Peyer's patch (tissue), 4 donors: Measurements from ENCODE around the gene SLC39A10.

ENCODE experiments used
- POLR2A ChIP-seq, 2 donors: fragments of 450-650 bp; IDR thresholded peaks; one replicate each; pipeline ENCODE4 v1.5.1; 2017; ENCODE audit warnings: antibody characterized with exemption in 2 of 2, mild to moderate bottlenecking in 2 of 2, moderate library complexity in 2 of 2
- TF ChIP-seq, protein P1 (sequence below), 6 experiments: fragments of 450-650 bp in 4 of 6; fragments of 200-600 bp in 2 of 6; sonication (generic) in 1 of 6; IDR thresholded peaks; one replicate each; pipeline ENCODE4 v1.5.1; 2017 to 2019; ENCODE audit warnings: antibody characterized with exemption in 6 of 6, mild to moderate bottlenecking in 3 of 6, moderate library complexity in 1 of 6

DNA sequence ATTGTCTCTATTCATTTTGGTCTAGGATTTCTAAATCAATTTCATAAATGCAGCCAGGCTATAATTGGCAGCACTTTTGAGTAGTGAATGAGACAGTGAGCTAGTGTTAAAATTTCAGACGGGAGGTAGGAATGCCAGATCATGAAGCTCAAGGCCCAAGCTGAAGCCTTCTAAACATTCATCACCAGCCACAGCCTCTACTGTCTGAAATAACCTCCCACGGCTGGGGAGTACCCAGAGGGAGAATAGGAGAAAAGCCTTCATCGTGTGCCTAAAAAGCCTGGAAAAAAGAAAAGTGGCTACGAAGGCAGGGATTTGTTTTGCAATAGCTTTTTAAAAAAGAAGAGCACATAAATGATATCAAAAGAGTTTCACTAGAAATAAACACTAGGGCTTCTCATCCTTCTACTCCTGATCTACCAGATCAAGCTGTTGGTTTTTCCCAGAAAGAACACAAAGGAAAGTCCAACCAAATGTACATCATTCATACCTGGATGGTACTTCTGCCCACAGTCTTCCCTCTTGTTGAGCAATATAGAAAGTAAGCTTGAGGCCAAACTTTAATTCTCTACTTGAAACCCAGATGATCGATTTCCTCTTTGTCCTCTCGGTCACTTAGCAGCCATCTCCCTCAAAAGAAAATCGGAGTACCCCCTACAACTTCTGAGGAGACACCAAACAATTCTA is 48.1 kb upstream of the SLC39A10 start:
- TF ChIP-seq, protein P1, sequence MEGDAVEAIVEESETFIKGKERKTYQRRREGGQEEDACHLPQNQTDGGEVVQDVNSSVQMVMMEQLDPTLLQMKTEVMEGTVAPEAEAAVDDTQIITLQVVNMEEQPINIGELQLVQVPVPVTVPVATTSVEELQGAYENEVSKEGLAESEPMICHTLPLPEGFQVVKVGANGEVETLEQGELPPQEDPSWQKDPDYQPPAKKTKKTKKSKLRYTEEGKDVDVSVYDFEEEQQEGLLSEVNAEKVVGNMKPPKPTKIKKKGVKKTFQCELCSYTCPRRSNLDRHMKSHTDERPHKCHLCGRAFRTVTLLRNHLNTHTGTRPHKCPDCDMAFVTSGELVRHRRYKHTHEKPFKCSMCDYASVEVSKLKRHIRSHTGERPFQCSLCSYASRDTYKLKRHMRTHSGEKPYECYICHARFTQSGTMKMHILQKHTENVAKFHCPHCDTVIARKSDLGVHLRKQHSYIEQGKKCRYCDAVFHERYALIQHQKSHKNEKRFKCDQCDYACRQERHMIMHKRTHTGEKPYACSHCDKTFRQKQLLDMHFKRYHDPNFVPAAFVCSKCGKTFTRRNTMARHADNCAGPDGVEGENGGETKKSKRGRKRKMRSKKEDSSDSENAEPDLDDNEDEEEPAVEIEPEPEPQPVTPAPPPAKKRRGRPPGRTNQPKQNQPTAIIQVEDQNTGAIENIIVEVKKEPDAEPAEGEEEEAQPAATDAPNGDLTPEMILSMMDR (IDR thresholded peaks at IDR 0.05), result no peak
- TF ChIP-seq POLR2A (IDR thresholded peaks at IDR 0.05), result no peak
